H1 (cell line): ENCODE results near the gene SLC35A3.

Source experiments
- JUND ChIP-seq: IDR thresholded peaks from 2 replicates; pipeline ENCODE4 v1.6.1; 2011; ENCODE audit warnings: mild to moderate bottlenecking, improper control_type of control experiment, low read length
- KDM1A ChIP-seq: fragments of 200-600, 300-600 bp; sonication (generic); IDR thresholded peaks from 2 replicates; pipeline ENCODE4 v1.7.1; 2016; ENCODE audit warnings: mild to moderate bottlenecking, low read length, borderline replicate concordance
- POLR2A ChIP-seq, 2 experiments: IDR thresholded peaks; 1 replicate in 1 of 2; 2 replicates in 1 of 2; pipeline ENCODE4 v1.6.1; 2011; ENCODE audit warnings: low read depth in 2 of 2, low read length in 2 of 2, mild to moderate bottlenecking in 2 of 2; ENCODE audit errors: control extremely low read depth in 1 of 2
- TF ChIP-seq, protein P1 (sequence below): IDR thresholded peaks from 2 replicates; pipeline ENCODE4 v1.6.1; 2011; ENCODE audit warnings: low read length, improper control_type of control experiment

- no peak for TF ChIP-seq POLR2A (IDR thresholded peaks at IDR 0.05; ENCODE audit: control extremely low read depth in 1 of 2, low read depth in 2 of 2, low read length in 2 of 2)
- no peak for TF ChIP-seq JUND
- TF ChIP-seq, protein P1, sequence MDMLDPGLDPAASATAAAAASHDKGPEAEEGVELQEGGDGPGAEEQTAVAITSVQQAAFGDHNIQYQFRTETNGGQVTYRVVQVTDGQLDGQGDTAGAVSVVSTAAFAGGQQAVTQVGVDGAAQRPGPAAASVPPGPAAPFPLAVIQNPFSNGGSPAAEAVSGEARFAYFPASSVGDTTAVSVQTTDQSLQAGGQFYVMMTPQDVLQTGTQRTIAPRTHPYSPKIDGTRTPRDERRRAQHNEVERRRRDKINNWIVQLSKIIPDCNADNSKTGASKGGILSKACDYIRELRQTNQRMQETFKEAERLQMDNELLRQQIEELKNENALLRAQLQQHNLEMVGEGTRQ = no peak
- TF ChIP-seq KDM1A = no peak
Observed at GRCh38 chr1:99963041-99963795, 6.6 kb upstream of the SLC35A3 start.
